HCT116 (cell line): ENCODE measurements around the gene ANO2. TPM values are rescaled to one million over a fixed set of nuclear protein-coding genes. Genes with fewer than 3 reads are reported as not detected.

ENCODE experiments used
- ATAC-seq: fragments of 200-7000 bp; cut with Tn5 transposase; 2 replicates; pipeline ENCODE4 v1.9.1; 2020; ENCODE audit warnings: mild to moderate bottlenecking, moderate library complexity
- BruUV-seq: library from RNA; stranded (reverse); fragments of 400-500 nt; replicated peaks from 2 replicates; lab custom pipeline; 2021; lab: Mats Ljungman, UMichigan
- CTCF ChIA-PET: fragments of 300-600 bp; sonication (Branson Sonifier 250); formaldehyde crosslinking; loops from one replicate; lab custom pipeline; 2021; ENCODE audit warnings: antibody characterized with exemption; lab: Charles Lee
- POLR2A ChIA-PET: fragments of 300-600, 350-600 bp; sonication (Branson Sonifier 250); formaldehyde crosslinking; loops from one replicate; lab custom pipeline; 2021; ENCODE audit warnings: antibody characterized with exemption; lab: Charles Lee
- RAD21 ChIA-PET, 2 experiments: fragments of 300-600 bp; sonication (Branson Sonifier 250); formaldehyde crosslinking; loops; one replicate each; lab custom pipeline; 2023; ENCODE audit warnings: low total read pairs in 2 of 2; ENCODE audit not compliant: uncharacterized antibody in 2 of 2, unreplicated experiment in 2 of 2, low non-redundant PET in 1 of 2; lab: Charles Lee
- DNase-seq: peaks from one replicate; pipeline ENCODE4 v3.0.0-alpha.2; 2010; ENCODE audit warnings: low read depth, low spot score
- H2AFZ ChIP-seq: fragments of 200-600 bp; shearing (Covaris generic), sonication (generic); 2 replicates; pipeline ENCODE4 v1.6.1; 2017; ENCODE audit warnings: low read depth, mixed run types, mixed read lengths, antibody characterized with exemption, low read length; ENCODE audit not compliant: poor library complexity, severe bottlenecking
- H3K27ac ChIP-seq: 2 replicates; pipeline ENCODE4 v1.5.1; 2012; ENCODE audit warnings: low read depth, low read length
- H3K27me3 ChIP-seq: fragments of 200-600 bp; sonication (generic); 2 replicates; pipeline ENCODE4 v1.6.1; 2016; ENCODE audit warnings: mixed run types, low read length, mixed read lengths; ENCODE audit not compliant: insufficient read depth
- H3K36me3 ChIP-seq, 2 experiments: fragments of 200-500 bp in 1 of 2; fragments of 200-600 bp in 1 of 2; sonication (Bioruptor generic) in 1 of 2; sonication (generic) in 1 of 2; 2 replicates each; pipeline versions ENCODE4 v1.5.1 to v1.6.1; 2014 to 2016; ENCODE audit warnings: low read length in 2 of 2, inconsistent platforms in 1 of 2, mixed read lengths in 1 of 2, mixed run types in 1 of 2; ENCODE audit not compliant: insufficient read depth in 2 of 2, control insufficient read depth in 1 of 2
- H3K4me1 ChIP-seq, 2 experiments: fragments of 200-600 bp in 1 of 2; sonication (generic) in 1 of 2; 2 replicates each; pipeline versions ENCODE4 v1.5.1 to v1.6.1; 2012 to 2017; ENCODE audit warnings: low read length in 2 of 2, inconsistent platforms in 1 of 2, mild to moderate bottlenecking in 1 of 2, mixed read lengths in 1 of 2, mixed run types in 1 of 2, moderate library complexity in 1 of 2; ENCODE audit not compliant: insufficient read depth in 2 of 2, control insufficient read depth in 1 of 2
- H3K4me2 ChIP-seq: fragments of 200-600 bp; sonication (generic); 2 replicates; pipeline ENCODE4 v1.6.1; 2017; ENCODE audit warnings: mixed run types, low read length, mixed read lengths
- H3K4me3 ChIP-seq, 2 experiments: fragments of 200-600 bp in 1 of 2; sonication (generic) in 1 of 2; replicated peaks in 1 of 2; 2 replicates each; pipeline ENCODE4 v1.5.1; 2011 to 2016; ENCODE audit warnings: low read length in 2 of 2, control low read depth in 1 of 2, low read depth in 1 of 2, mild to moderate bottlenecking in 1 of 2, mixed read lengths in 1 of 2, mixed run types in 1 of 2
- H3K79me2 ChIP-seq: fragments of 200-600 bp; sonication (generic); 2 replicates; pipeline ENCODE4 v1.6.1; 2017; ENCODE audit warnings: mild to moderate bottlenecking, mixed run types, low read length, moderate library complexity, mixed read lengths; ENCODE audit not compliant: insufficient read depth
- H3K9ac ChIP-seq: fragments of 200-600 bp; sonication (generic); 2 replicates; pipeline ENCODE4 v1.6.1; 2016; ENCODE audit warnings: low read length, mixed read lengths
- H3K9me2 ChIP-seq: fragments of 200-600 bp; sonication (generic), shearing (Covaris generic); 2 replicates; pipeline ENCODE4 v1.6.1; 2017; ENCODE audit warnings: mixed run types, mild to moderate bottlenecking, moderate library complexity; ENCODE audit not compliant: insufficient read depth
- H3K9me3 ChIP-seq, 2 experiments: fragments of 200-500 bp in 1 of 2; fragments of 200-600 bp in 1 of 2; sonication (Bioruptor generic) in 1 of 2; sonication (generic) in 1 of 2; 2 replicates each; pipeline ENCODE4 v1.6.1; 2014 to 2017; ENCODE audit warnings: low read length in 2 of 2, mixed read lengths in 2 of 2, inconsistent platforms in 1 of 2, low read depth in 1 of 2, mild to moderate bottlenecking in 1 of 2, mixed run types in 1 of 2, moderate library complexity in 1 of 2; ENCODE audit not compliant: control insufficient read depth in 1 of 2, insufficient read depth in 1 of 2
- H4K20me1 ChIP-seq: fragments of 200-600 bp; sonication (generic), shearing (Covaris generic); 2 replicates; pipeline ENCODE4 v1.6.1; 2017; ENCODE audit warnings: mixed run types, mild to moderate bottlenecking, moderate library complexity; ENCODE audit not compliant: insufficient read depth
- CEBPB ChIP-seq: IDR thresholded peaks from 2 replicates; pipeline ENCODE4 v1.6.1; 2012; ENCODE audit warnings: low read depth
- ELF1 ChIP-seq: IDR thresholded peaks from 2 replicates; pipeline ENCODE4 v1.6.1; 2012; ENCODE audit warnings: low read depth, borderline replicate concordance
- FOSL1 ChIP-seq: IDR thresholded peaks from 2 replicates; pipeline ENCODE4 v1.6.1; 2012; ENCODE audit warnings: low read depth
- RAD21 ChIP-seq: IDR thresholded peaks from 2 replicates; pipeline ENCODE4 v1.6.1; 2012; ENCODE audit warnings: low read depth, mild to moderate bottlenecking
- SP1 ChIP-seq: IDR thresholded peaks from 2 replicates; pipeline ENCODE4 v1.6.1; 2012; ENCODE audit warnings: low read depth
- SRF ChIP-seq: IDR thresholded peaks from 2 replicates; pipeline ENCODE4 v1.6.1; 2012; ENCODE audit warnings: low read depth
- ZNF274 ChIP-seq: fragments of 200-500 bp; sonication (Bioruptor generic); IDR thresholded peaks from 2 replicates; pipeline ENCODE4 v1.6.1; 2014; ENCODE audit warnings: mild to moderate bottlenecking, low read depth, low read length, inconsistent platforms
- intact Hi-C: fragments of 100-400 bp; cut with micrococcal nuclease; formaldehyde crosslinking; loops from 2 replicates; pipeline ENCODE4 v1.10.0; 2022
- total RNA-seq: library from RNA; stranded (reverse); gene quantifications from one replicate; pipeline ENCODE4 v1.2.1, GENCODE V29; 2021; ENCODE audit not compliant: unreplicated experiment
- TF ChIP-seq, protein P1 (sequence below): IDR thresholded peaks from 2 replicates; pipeline ENCODE4 v1.6.1; 2011; ENCODE audit warnings: mild to moderate bottlenecking, low read length, moderate library complexity; ENCODE audit not compliant: insufficient replicate concordance; ENCODE audit errors: extremely low read depth
- TF ChIP-seq, protein P2 (sequence below): IDR thresholded peaks from 2 replicates; pipeline ENCODE4 v1.6.1; 2012
- TF ChIP-seq, protein P3 (sequence below): IDR thresholded peaks from 2 replicates; pipeline ENCODE4 v1.6.1; 2012; ENCODE audit warnings: low read depth

ANO2 gene
- total RNA-seq, 1 experiment from 2014 or later = not detected

DNA sequence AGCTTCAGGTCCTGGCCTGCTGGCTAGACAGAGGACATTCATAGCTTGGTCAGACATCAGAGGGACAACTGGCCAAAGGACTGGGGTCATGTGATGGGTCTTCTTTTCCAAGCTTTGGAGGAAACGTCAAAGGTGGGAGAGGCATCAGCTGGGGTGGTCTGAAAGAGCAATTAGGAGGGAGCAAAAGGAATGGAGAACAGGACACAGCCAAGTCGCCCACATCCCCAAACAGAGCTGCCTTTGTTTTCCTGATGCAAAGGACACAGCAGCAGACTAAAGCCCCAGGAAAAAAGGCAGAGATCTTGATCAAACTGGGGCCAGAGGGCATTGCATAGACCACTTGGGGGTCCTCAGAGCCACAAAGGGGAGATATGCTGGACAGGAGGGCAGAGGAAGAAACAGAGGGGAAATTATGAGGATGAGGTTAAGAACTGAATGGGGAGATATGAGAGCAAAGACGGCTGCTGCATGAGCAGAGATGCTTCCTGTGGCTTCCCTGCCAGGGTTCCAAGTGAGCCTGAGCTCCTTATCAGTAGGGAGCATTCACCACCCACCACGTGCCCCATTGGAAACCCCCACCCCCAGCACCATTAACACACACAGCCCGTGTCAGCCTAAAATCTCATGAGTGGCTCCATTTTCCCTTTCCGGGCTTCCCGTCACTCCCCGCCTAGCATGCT, 62.4 kb downstream of the ANO2 start:
- ChIA-PET RAD21 (no interaction called here), CTCF (no interaction called here), POLR2A (no interaction called here)
- no peak for ATAC-seq
- intact Hi-C loops = no loop called here
- H3K36me3 ChIP-seq = no peaks in the 10 kb centered on the region
- DNase-seq = no peak
- no peaks in the 10 kb centered on the region for H4K20me1 ChIP-seq
- TF ChIP-seq, protein P1, sequence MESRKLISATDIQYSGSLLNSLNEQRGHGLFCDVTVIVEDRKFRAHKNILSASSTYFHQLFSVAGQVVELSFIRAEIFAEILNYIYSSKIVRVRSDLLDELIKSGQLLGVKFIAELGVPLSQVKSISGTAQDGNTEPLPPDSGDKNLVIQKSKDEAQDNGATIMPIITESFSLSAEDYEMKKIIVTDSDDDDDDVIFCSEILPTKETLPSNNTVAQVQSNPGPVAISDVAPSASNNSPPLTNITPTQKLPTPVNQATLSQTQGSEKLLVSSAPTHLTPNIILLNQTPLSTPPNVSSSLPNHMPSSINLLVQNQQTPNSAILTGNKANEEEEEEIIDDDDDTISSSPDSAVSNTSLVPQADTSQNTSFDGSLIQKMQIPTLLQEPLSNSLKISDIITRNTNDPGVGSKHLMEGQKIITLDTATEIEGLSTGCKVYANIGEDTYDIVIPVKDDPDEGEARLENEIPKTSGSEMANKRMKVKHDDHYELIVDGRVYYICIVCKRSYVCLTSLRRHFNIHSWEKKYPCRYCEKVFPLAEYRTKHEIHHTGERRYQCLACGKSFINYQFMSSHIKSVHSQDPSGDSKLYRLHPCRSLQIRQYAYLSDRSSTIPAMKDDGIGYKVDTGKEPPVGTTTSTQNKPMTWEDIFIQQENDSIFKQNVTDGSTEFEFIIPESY = no peak
- TF ChIP-seq SRF (no peak), SP1 (no peak), ELF1 (no peak), RAD21 (no peak), FOSL1 (no peak), CEBPB (no peak), ZNF274 (no peak)
- TF ChIP-seq, protein P2, sequence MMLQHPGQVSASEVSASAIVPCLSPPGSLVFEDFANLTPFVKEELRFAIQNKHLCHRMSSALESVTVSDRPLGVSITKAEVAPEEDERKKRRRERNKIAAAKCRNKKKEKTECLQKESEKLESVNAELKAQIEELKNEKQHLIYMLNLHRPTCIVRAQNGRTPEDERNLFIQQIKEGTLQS = no peak
- TF ChIP-seq, protein P3, sequence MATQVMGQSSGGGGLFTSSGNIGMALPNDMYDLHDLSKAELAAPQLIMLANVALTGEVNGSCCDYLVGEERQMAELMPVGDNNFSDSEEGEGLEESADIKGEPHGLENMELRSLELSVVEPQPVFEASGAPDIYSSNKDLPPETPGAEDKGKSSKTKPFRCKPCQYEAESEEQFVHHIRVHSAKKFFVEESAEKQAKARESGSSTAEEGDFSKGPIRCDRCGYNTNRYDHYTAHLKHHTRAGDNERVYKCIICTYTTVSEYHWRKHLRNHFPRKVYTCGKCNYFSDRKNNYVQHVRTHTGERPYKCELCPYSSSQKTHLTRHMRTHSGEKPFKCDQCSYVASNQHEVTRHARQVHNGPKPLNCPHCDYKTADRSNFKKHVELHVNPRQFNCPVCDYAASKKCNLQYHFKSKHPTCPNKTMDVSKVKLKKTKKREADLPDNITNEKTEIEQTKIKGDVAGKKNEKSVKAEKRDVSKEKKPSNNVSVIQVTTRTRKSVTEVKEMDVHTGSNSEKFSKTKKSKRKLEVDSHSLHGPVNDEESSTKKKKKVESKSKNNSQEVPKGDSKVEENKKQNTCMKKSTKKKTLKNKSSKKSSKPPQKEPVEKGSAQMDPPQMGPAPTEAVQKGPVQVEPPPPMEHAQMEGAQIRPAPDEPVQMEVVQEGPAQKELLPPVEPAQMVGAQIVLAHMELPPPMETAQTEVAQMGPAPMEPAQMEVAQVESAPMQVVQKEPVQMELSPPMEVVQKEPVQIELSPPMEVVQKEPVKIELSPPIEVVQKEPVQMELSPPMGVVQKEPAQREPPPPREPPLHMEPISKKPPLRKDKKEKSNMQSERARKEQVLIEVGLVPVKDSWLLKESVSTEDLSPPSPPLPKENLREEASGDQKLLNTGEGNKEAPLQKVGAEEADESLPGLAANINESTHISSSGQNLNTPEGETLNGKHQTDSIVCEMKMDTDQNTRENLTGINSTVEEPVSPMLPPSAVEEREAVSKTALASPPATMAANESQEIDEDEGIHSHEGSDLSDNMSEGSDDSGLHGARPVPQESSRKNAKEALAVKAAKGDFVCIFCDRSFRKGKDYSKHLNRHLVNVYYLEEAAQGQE = no peak
- H3K4me2 ChIP-seq = no peak overlapping the region
- no TSS peak for BruUV-seq
- no peak overlapping the region for H3K4me3 ChIP-seq
- H3K79me2 ChIP-seq = no peaks in the 10 kb centered on the region
- H3K27me3 ChIP-seq = peaks cover 52% of the 10 kb centered on the region
- no peaks in the 10 kb centered on the region for H3K9me2 ChIP-seq
- no peak overlapping the region for H3K9ac ChIP-seq
- H3K4me1 ChIP-seq = no peaks in the 10 kb centered on the region
- no peaks in the 10 kb centered on the region for H3K9me3 ChIP-seq
- no peak overlapping the region for H3K27ac ChIP-seq
- no peak overlapping the region for H2AFZ ChIP-seq
